ENCODE data around the gene NUP88. TPM values are rescaled to one million over a fixed set of nuclear protein-coding genes. Genes with fewer than 3 reads are reported as not detected.
"Not testable (repeated sequence)": the region's sequence is repeated elsewhere in the genome, so short reads cannot be mapped to it uniquely, and the experiment has no call there.

Gene NUP88
- 50.6 TPM for polyA plus RNA-seq (ENCODE audit: insufficient read length)

DNA sequence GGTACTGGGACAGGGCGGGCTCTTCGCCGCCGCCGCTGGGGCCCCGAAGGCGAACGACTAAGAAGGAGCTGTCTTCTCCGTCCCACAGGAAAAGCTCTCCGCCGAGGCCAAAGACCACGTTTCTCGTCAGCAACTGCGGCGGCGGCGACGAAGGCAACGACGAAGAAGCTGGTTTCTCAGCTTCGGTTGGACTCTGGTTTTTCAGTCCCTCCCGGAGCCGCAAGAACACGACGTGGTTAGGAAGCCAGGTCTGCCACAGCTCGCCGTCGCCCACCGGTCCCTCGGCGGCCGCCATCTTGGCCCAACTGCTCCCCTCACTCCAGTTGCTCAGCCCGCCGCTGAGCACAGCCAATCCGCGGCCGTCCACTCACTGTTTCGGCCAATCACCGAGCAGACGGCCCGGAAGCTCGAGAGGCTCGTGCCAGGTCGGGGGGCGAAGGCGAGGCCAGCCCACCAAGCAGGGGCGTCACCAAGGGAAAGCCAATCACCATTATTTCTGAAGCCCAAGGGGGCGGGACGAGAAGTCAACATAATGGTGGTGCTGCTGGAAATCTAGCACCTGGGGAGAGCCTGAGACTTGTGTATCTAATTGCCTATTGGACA, at the start of gene NUP88:
NUP88 (minus strand) TSS at position 307 of the 603 bp plus-strand sequence; CDS start at position 295, 12 bp downstream.
- peak; percentile 98 for DNase-seq

DNA sequence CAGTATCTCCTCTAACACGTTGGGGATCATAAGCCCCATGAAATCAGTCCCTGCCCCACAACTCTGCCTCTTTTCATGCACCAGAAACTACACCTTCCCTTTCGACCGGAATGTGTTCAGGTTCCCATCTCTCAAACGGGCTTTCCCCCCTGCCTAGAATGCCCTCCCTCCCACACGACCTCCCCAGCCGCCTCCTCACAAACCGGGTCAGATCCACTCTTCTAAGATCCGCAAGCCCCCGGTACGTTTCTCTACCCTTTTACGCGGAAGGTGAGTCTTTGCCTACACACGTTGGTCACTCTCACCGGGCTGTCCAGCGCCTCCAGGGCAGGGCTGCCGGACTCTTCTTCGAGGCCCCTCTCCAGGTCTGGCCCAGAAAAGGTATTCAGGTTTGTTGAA, 48.6 kb upstream of the NUP88 start:
- no peak for DNase-seq

DNA sequence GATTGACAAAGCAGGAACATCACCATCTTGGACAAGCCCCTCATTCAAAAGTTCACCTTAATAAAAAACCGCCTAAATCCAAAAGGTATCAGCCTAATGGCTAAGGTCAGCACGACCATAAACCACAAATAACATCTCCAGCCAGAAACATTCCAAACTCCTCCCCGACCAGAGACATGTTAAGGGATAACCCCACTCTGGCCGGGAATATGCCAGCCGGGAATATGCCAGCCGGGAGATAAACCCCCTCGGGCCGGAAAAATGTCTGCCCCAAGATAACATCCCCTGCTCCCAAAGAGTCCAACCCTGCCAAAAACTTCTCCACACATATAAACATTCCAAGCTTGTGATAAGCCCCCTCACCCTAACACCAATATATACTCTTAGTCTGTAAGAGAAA, 48.0 kb upstream of the NUP88 start:
- DNase-seq: no peak

DNA sequence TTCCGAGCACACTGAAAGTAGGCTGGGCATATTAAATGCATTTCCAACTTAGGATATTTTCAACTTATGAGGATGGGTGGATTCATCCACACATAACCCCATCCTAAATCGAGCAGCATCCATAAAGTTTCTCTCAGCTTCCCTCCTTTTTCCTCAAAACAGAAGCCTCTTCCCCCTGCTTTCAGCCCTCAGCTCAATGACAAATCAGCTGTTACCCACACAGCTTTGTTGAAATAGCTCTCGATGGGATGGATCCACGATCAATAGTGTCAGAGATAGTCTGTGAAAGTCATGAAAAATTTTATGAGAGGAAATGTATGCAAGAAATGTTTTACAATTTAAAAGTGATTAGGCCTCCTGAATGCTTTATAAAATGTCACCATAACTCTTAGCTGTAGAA, 46.8 kb upstream of the NUP88 start:
- no peak for DNase-seq

DNA sequence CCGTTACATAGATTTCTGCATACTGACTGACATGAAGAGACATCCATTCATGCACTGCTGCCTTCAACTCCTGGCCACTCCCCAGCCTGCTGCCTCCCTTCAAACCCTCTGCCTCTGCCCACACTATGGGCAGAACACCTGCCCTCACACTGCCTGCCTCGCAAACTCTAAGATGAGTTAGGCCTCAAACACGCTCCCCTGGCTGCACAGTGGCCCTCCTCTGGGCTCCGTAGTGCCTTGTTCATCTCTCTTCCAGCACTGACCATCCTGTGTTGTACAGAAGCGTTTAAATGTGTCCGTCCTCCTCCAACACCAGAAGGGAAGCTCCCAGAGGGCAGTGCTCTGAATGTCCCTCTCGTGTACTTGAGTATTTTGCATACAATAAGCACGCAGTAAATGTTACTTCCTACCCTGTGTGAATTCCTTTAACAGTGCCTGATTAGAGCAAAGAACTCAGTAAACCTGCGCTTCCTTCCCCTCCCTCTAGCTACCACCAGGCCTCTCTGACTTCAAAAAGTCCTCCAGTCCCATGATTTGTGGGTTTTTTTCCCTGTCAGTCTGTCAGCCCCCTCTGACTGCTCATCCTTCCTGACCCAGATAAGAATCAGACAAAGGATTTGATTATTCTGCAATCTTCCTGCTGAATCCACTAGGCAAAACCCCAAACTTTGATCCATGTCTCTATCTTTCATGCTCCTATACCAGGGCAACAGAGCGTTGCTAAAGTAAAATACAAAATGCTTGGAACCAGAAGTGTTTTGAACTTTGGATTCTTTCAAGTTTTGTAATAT, 45.5 kb upstream of the NUP88 start:
- DNase-seq: no peak

DNA sequence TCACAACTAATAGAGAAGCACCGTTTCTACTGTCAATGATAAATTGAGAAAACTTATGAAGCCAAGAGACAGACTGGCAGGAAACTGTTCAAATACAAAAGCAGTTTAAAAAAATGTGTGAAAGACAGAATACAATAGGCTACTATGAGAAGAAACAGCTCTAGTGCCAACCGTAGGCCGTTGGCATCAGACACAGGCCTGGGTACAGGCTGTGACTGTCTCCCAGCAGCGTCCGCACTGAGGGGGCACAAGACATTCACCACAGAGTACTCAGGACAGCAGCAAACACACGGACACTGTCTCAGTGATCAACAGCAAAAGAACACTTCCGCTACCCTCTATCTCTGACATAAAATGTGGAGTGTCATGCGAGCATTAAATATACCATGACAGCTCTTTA, 27.3 kb upstream of the NUP88 start:
- DNase-seq: no peak

DNA sequence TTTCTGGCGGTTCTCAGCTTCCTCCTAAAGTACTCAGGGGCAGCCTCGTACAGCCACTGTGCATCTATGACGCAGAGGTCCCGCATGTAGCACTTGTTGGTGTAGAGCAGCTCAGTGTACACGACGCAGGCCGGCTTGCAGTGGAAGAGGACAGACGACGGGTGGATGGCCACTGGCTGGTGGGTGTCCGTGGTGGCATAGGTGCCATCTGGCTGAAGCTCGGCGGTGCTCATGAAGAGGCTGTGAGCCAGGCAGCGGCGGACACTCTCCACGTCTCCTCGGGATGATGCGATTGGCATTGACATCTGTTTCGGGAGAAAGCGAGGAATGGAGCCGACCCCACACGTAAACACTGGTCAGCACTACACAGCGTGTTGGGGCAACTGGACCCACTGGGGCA, 24.7 kb upstream of the NUP88 start:
- no peak for DNase-seq

DNA sequence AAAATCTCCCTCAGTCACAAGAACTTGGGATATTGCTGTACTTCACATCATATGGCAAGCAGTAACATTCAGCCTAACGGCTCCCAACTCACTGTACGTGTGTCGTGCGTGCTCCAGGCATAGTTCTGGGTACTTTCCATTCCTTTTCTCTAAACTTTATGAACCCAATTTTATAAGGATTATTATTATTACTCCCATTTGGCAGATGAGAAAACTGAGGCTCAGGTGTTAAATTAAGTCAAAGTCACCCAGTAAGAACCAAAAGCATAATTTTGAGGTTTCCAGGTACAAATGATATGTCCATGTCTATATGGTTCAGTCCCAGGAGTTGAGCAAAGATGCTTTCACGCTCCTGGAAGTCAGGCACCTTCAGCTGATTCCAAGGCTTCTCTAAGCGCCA, 24.3 kb upstream of the NUP88 start:
- no peak for DNase-seq

- no peak for DNase-seq
These were observed 19.9 kb upstream of the NUP88 start for GRCh38 chr17:5439446-5439764.

GRCh38 chr17:5438716-5439445, 19.4 kb upstream of the NUP88 start, which contains the start of gene C1QBP:
Gene C1QBP (minus strand): TSS chr17:5439155. CDS start chr17:5439073, 82 bp downstream.
- peak; percentile 94 for DNase-seq

GRCh38 chr17:5437721-5438317, 18.4 kb upstream of the NUP88 start:
- no peak for DNase-seq

- not testable (repeated sequence) for DNase-seq
These were observed 16.4 kb upstream of the NUP88 start for GRCh38 chr17:5435781-5436315.

GRCh38 chr17:5434984-5435383, 15.5 kb upstream of the NUP88 start:
- DNase-seq: no peak

- DNase-seq: no peak
These were observed 12.6 kb upstream of the NUP88 start for GRCh38 chr17:5431949-5432556.

DNA sequence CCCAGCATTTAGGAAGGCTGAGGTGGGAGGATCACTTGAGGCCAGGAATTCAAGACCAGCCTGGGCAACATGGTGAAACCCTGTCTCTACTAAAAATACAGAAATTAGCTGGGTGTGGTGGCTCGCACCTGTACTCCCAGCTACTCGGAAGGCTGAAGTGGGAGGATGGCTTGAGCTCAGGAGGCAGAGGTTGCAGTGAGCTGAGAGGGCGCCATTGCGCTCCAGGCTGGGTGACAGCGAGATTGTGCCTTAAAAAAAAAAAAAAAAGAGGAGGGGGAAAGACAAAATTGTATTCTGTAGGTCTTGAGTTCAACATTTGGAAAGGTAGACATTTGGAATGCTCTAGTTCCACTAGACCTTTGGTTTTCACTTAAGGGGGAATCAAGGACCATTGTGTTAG, 11.8 kb upstream of the NUP88 start:
- not testable (repeated sequence) for DNase-seq

DNA sequence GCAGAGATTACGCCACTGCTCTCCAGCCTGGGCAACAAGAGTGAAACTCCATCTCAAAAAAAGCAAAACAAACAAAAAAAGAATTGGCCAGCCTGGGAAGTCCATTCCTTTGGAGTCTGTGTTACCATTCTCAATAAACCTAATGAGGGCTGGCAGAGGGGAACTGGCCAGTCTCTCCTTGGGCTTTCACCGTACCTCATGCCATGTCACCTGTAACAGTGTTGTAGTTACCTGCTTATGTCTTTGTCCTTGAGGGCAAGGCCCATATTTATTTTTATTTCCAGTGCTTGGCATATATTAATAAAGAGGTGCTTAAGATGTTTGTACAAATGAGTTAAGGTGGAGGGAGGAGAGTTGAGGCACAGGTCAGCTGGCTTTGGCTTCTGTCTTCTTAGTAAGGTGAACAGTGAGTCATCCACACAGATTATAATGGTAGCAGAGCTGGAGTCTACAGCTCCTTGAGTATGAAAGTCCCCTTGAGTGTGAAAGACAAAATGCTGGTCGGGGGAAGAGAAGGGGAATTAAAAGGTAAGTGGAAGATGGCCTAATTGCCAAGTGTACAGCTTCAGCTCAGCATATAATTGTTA, 11.0 kb upstream of the NUP88 start:
- DNase-seq: no peak

DNA sequence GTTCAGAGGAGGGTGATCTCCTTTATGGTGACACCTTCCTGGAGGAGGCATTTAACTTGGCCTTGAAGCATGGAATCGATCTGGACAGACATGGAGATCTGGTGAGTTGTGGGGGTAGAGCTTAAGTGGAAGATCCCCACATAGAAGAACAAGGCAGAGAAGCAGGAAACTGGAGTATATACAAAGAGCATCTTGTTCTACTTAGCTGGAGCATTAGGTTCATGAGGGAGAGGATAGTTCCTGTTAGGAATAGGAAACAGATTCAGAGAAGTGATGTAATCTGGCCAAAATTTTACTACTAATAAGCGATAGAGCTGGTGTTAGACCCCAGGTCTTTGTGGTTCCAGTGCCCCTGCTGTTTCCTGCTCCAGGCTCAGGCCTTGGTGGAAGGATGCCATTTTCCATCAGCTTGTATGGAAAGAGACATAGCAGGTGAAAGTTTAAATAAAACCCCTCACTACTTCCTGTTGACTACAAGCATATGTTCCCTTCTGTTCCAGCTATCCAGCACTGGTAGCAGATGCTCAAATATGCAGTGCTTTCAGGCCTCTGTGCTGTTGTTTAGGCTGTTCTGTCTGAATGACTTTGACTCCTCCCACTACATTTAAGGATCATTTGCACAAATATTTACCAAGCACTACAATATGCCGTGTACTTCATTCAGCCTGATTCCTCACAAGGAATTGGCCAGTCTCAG, 9.9 kb upstream of the NUP88 start:
- DNase-seq: no peak

- DNase-seq: no peak
These were observed 6.4 kb upstream of the NUP88 start for GRCh38 chr17:5425826-5426225.

- DNase-seq: no peak
These were observed 5.4 kb upstream of the NUP88 start for GRCh38 chr17:5424909-5425308.

DNA sequence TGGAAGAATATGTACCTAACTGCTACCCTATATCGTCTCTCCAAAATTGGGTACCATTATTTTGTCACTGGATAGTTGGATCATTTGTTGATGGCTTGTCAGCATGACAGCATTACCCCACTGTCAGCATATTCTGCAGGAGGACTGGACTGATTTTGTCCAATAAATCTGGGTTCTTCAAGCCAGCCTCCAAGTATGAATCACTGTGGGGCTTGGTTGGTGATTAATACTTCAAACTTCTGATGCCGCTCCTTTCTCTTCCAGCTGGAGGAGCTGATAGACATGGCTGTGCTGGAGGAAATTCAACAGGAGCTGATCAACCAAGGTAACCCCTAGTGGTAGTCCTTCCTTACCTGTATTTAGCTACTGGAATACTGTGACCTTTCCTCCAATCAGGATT, 3.0 kb upstream of the NUP88 start:
- DNase-seq: no peak

- peak; percentile 86 for DNase-seq
These were observed 644 bp upstream of the NUP88 start, which contains the start of gene RPAIN for GRCh38 chr17:5419959-5420653. Gene RPAIN (plus strand): TSS chr17:5420182. CDS start chr17:5420211, 29 bp downstream.
